H9 (cell line): ENCODE results near the gene SUPT3H. TPM values are rescaled to one million over a fixed set of nuclear protein-coding genes. Genes with fewer than 3 reads are reported as not detected.

Source experiments
- DNase-seq: peaks from one replicate; pipeline ENCODE4 v3.0.0-alpha.2; 2017
- H2AFZ ChIP-seq: one replicate; pipeline ENCODE4 v1.6.1; 2013; ENCODE audit warnings: mild to moderate bottlenecking, low read length, control low read depth, moderate library complexity
- H2AK5ac ChIP-seq: 2 replicates; pipeline ENCODE4 v1.6.1; 2013; ENCODE audit warnings: low read length, control low read depth, mixed read lengths; ENCODE audit not compliant: insufficient read length
- H2BK120ac ChIP-seq: one replicate; pipeline ENCODE4 v1.6.1; 2013; ENCODE audit warnings: low read depth, mild to moderate bottlenecking, low read length, control low read depth, inconsistent platforms; ENCODE audit not compliant: poor library complexity, severe bottlenecking
- H2BK12ac ChIP-seq: 2 replicates; pipeline ENCODE4 v1.6.1; 2013; ENCODE audit warnings: low read length, control low read depth, mixed read lengths, low read depth; ENCODE audit not compliant: insufficient read length
- H2BK15ac ChIP-seq: 2 replicates; pipeline ENCODE4 v1.6.1; 2013; ENCODE audit warnings: low read depth, low read length, control low read depth
- H2BK20ac ChIP-seq: one replicate; pipeline ENCODE4 v1.6.1; 2013; ENCODE audit warnings: low read depth, mild to moderate bottlenecking, low read length, control low read depth, inconsistent platforms; ENCODE audit not compliant: poor library complexity, severe bottlenecking
- H2BK5ac ChIP-seq: 2 replicates; pipeline ENCODE4 v1.6.1; 2013; ENCODE audit warnings: low read length, control low read depth, mixed read lengths; ENCODE audit not compliant: insufficient read length
- H3K14ac ChIP-seq: 2 replicates; pipeline ENCODE4 v1.6.1; 2013; ENCODE audit warnings: low read length, control low read depth; ENCODE audit not compliant: insufficient read depth
- H3K18ac ChIP-seq: 2 replicates; pipeline ENCODE4 v1.6.1; 2013; ENCODE audit warnings: low read depth, mild to moderate bottlenecking, mixed read lengths, low read length, control low read depth; ENCODE audit not compliant: insufficient read length
- H3K23ac ChIP-seq: 2 replicates; pipeline ENCODE4 v1.6.1; 2013; ENCODE audit warnings: low read length, control low read depth, mixed read lengths, low read depth; ENCODE audit not compliant: insufficient read length
- H3K23me2 ChIP-seq: 2 replicates; pipeline ENCODE4 v1.6.1; 2013; ENCODE audit warnings: low read depth, mild to moderate bottlenecking, mixed read lengths, low read length, control low read depth; ENCODE audit not compliant: insufficient read length, poor library complexity, severe bottlenecking
- H3K27ac ChIP-seq: 2 replicates; pipeline ENCODE4 v1.5.1; 2013; ENCODE audit warnings: low read length, control low read depth, mixed read lengths, low read depth; ENCODE audit not compliant: insufficient read length
- H3K27me3 ChIP-seq: 2 replicates; pipeline ENCODE4 v1.6.1; 2013; ENCODE audit warnings: low read length, control low read depth, inconsistent platforms; ENCODE audit not compliant: insufficient read depth
- H3K4ac ChIP-seq: 2 replicates; pipeline ENCODE4 v1.6.1; 2013; ENCODE audit warnings: low read depth, mild to moderate bottlenecking, control low read depth, inconsistent platforms, low read length, moderate library complexity
- H3K4me1 ChIP-seq: 2 replicates; pipeline ENCODE4 v1.6.1; 2013; ENCODE audit warnings: low read length, control low read depth, inconsistent platforms; ENCODE audit not compliant: insufficient read depth
- H3K4me2 ChIP-seq: 2 replicates; pipeline ENCODE4 v1.6.1; 2013; ENCODE audit warnings: low read length, control low read depth, mixed read lengths; ENCODE audit not compliant: insufficient read length, insufficient read depth
- H3K56ac ChIP-seq: 2 replicates; pipeline ENCODE4 v1.6.1; 2013; ENCODE audit warnings: low read depth, mild to moderate bottlenecking, mixed read lengths, low read length, control low read depth; ENCODE audit not compliant: insufficient read length
- H3K79me1 ChIP-seq: 2 replicates; pipeline ENCODE4 v1.6.1; 2013; ENCODE audit warnings: low read depth, mild to moderate bottlenecking, moderate library complexity, low read length, control low read depth, inconsistent platforms; ENCODE audit not compliant: insufficient read depth, poor library complexity, severe bottlenecking
- H3K79me2 ChIP-seq: 2 replicates; pipeline ENCODE4 v1.6.1; 2013; ENCODE audit warnings: low read length, control low read depth, inconsistent platforms; ENCODE audit not compliant: insufficient read depth
- H3K9ac ChIP-seq: 2 replicates; pipeline ENCODE4 v1.6.1; 2013; ENCODE audit warnings: low read length, control low read depth, mixed read lengths; ENCODE audit not compliant: insufficient read length; ENCODE audit errors: extremely low read depth
- H3K9me3 ChIP-seq: one replicate; pipeline ENCODE4 v1.6.1; 2013; ENCODE audit warnings: low read depth, low read length, inconsistent platforms; ENCODE audit not compliant: control insufficient read depth
- H3T11ph ChIP-seq: one replicate; pipeline ENCODE4 v1.6.1; 2013; ENCODE audit warnings: mild to moderate bottlenecking, low read length, control low read depth, inconsistent platforms
- H4K20me1 ChIP-seq: one replicate; pipeline ENCODE4 v1.6.1; 2013; ENCODE audit not compliant: control insufficient read depth, insufficient read length, insufficient read depth
- H4K5ac ChIP-seq: 2 replicates; pipeline ENCODE4 v1.6.1; 2013; ENCODE audit warnings: low read depth, mild to moderate bottlenecking, mixed read lengths, low read length, control low read depth; ENCODE audit not compliant: insufficient read length
- H4K8ac ChIP-seq: replicated peaks from 2 replicates; pipeline ENCODE4 v1.6.1; 2013; ENCODE audit warnings: low read length, control low read depth, mixed read lengths, low read depth; ENCODE audit not compliant: insufficient read length
- H4K91ac ChIP-seq: 2 replicates; pipeline ENCODE4 v1.6.1; 2013; ENCODE audit warnings: low read depth, mild to moderate bottlenecking, moderate library complexity, mixed read lengths, low read length, control low read depth; ENCODE audit not compliant: insufficient read length
- H3K27ac Mint-ChIP-seq, 3 experiments: 2 replicates in 2 of 3; 3 replicates in 1 of 3; pipeline ENCODE4 v1.8.0; 2020 to 2021; ENCODE audit warnings: mixed read lengths in 3 of 3, mild to moderate bottlenecking in 1 of 3, moderate library complexity in 1 of 3
- H3K27me3 Mint-ChIP-seq: 2 replicates; pipeline ENCODE4 v1.8.0; 2021; ENCODE audit warnings: low read depth, mild to moderate bottlenecking, moderate library complexity, mixed read lengths
- H3K36me3 Mint-ChIP-seq, 3 experiments: 2 replicates in 2 of 3; 3 replicates in 1 of 3; pipeline ENCODE4 v1.8.0; 2020 to 2021; ENCODE audit warnings: low read depth in 3 of 3, mixed read lengths in 3 of 3; ENCODE audit not compliant: insufficient read depth in 1 of 3
- H3K4me1 Mint-ChIP-seq, 2 experiments: 2 replicates each; pipeline ENCODE4 v1.8.0; 2020; ENCODE audit warnings: mixed read lengths in 2 of 2
- H3K4me3 Mint-ChIP-seq, 2 experiments: 2 replicates in 1 of 2; 3 replicates in 1 of 2; pipeline ENCODE4 v1.8.0; 2020 to 2021; ENCODE audit warnings: mild to moderate bottlenecking in 2 of 2, mixed read lengths in 2 of 2, moderate library complexity in 1 of 2
- H3K9me3 Mint-ChIP-seq, 2 experiments: 2 replicates in 1 of 2; 3 replicates in 1 of 2; pipeline ENCODE4 v1.8.0; 2020; ENCODE audit warnings: mild to moderate bottlenecking in 2 of 2, mixed read lengths in 2 of 2, moderate library complexity in 1 of 2
- WGBS: extraction: QIAGEN DNeasy Blood & Tissue Kit; methylation state at CpG from one replicate; pipeline ENCODE4 v1.1.7; 2013; ENCODE audit warnings: missing lambda C conversion rate, low lambda C conversion rate, mixed read lengths; ENCODE audit not compliant: insufficient read length; ENCODE audit errors: extremely low coverage; 5-methylcytosine and 5-hydroxymethylcytosine counted together
- total RNA-seq: library from RNA; stranded (reverse); gene quantifications from 2 replicates; pipeline ENCODE4 v1.2.1, GENCODE V29; 2021
- TF ChIP-seq, protein P1 (sequence below): fragments of 200-600 bp; sonication (generic); conservative IDR thresholded peaks from 3 replicates; pipeline ENCODE4 v1.8.0; 2021; ENCODE audit warnings: antibody characterized with exemption, mild to moderate bottlenecking

The SUPT3H gene
- total RNA-seq, 1 experiment from 2014 or later, result 22.5 TPM

DNA sequence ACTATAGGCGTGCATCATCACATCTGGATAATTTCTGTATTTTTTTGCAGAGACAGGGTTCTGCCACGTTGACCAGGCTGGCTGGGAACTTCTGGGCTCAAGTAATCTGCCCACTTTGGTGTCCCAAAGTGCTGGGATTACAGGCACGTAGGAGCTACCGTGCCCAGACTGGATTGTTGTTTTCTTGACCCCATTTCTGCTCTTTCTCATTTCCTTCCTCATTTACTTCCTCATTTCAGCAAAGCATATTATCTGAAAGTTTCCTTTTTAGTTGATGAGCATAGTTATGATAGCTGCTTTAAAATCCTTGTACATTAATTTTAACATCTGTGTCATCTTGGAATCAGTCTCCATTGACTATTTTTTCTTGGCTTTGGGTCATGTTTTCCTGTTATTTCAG lies 350.6 kb downstream of the SUPT3H start:
- H3K4me3 Mint-ChIP-seq, result no peak overlapping the region
- no peak overlapping the region for H3K9ac ChIP-seq
- H3K4me2 ChIP-seq, result no peak overlapping the region
- no peak overlapping the region for H2BK12ac ChIP-seq
- H3K27me3 ChIP-seq, result no peaks in the 10 kb centered on the region
- no peak for DNase-seq
- H3K79me1 ChIP-seq, result no peaks in the 10 kb centered on the region
- H3K4ac ChIP-seq, result no peak overlapping the region
- H3K23ac ChIP-seq, result no peak overlapping the region
- no peak overlapping the region for H3K27ac ChIP-seq
- H2BK5ac ChIP-seq, result no peak overlapping the region
- H3K79me2 ChIP-seq, result no peaks in the 10 kb centered on the region
- H2AFZ ChIP-seq, result no peak overlapping the region
- H3K4me1 Mint-ChIP-seq, result peaks cover 0 to 4% of the 10 kb centered on the region in 2 experiments; a peak in 1 of 4 replicates
- H2BK120ac ChIP-seq, result no peak overlapping the region
- no CpG with 5 or more reads among the region's 4 CpGs for WGBS
- no peaks in the 10 kb centered on the region for H3K9me3 ChIP-seq
- H2BK20ac ChIP-seq, result no peak overlapping the region
- peaks cover 3 to 10% of the 10 kb centered on the region in 2 experiments for H3K9me3 Mint-ChIP-seq
- H2BK15ac ChIP-seq, result no peak overlapping the region
- H3K18ac ChIP-seq, result no peak overlapping the region
- no peak overlapping the region for H3K14ac ChIP-seq
- no peaks in the 10 kb centered on the region for H3K4me1 ChIP-seq
- H3K36me3 Mint-ChIP-seq, result peaks cover 0 to 18% (median 6%) of the 10 kb centered on the region in 3 experiments; a peak in 4 of 7 replicates
- H3T11ph ChIP-seq, result no peak overlapping the region
- H3K27me3 Mint-ChIP-seq, result no peaks in the 10 kb centered on the region
- no peak overlapping the region for H4K91ac ChIP-seq
- TF ChIP-seq, protein P1, sequence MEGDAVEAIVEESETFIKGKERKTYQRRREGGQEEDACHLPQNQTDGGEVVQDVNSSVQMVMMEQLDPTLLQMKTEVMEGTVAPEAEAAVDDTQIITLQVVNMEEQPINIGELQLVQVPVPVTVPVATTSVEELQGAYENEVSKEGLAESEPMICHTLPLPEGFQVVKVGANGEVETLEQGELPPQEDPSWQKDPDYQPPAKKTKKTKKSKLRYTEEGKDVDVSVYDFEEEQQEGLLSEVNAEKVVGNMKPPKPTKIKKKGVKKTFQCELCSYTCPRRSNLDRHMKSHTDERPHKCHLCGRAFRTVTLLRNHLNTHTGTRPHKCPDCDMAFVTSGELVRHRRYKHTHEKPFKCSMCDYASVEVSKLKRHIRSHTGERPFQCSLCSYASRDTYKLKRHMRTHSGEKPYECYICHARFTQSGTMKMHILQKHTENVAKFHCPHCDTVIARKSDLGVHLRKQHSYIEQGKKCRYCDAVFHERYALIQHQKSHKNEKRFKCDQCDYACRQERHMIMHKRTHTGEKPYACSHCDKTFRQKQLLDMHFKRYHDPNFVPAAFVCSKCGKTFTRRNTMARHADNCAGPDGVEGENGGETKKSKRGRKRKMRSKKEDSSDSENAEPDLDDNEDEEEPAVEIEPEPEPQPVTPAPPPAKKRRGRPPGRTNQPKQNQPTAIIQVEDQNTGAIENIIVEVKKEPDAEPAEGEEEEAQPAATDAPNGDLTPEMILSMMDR, result no peak
- no peak overlapping the region for H4K5ac ChIP-seq
- H3K56ac ChIP-seq, result no peak overlapping the region
- no peak overlapping the region; a peak in 1 of 7 replicates for H3K27ac Mint-ChIP-seq
- H4K8ac ChIP-seq, result no peak overlapping the region
- no peak overlapping the region for H2AK5ac ChIP-seq
- no peaks in the 10 kb centered on the region for H3K23me2 ChIP-seq
- no peaks in the 10 kb centered on the region for H4K20me1 ChIP-seq
